Small intestine (tissue), 7 donors: Measurements from ENCODE around the gene PAH. TPM values are rescaled to one million over a fixed set of nuclear protein-coding genes. Genes with fewer than 3 reads are reported as not detected.

Source experiments
- DNase-seq, 2 donors: peaks; one replicate each; pipeline versions ENCODE4 v3.0.0 to v3.0.0-alpha.2; 2013
- FAIRE-seq: peaks from 2 replicates; lab custom pipeline; 2012; peaks lifted over from hg19 to GRCh38; lab: Jason Lieb, UNC
- H3K27ac ChIP-seq, 3 donors: one replicate each; pipeline ENCODE4 v1.5.1; 2013; ENCODE audit warnings: low read length in 2 of 3, mild to moderate bottlenecking in 2 of 3, control low read depth in 1 of 3, inconsistent platforms in 1 of 3, low read depth in 1 of 3, moderate library complexity in 1 of 3
- H3K27me3 ChIP-seq, 3 donors: one replicate each; pipeline ENCODE4 v1.6.1; 2013; ENCODE audit warnings: low read length in 3 of 3, inconsistent platforms in 1 of 3; ENCODE audit not compliant: control insufficient read depth in 3 of 3, insufficient read depth in 3 of 3
- H3K36me3 ChIP-seq, 3 donors: one replicate each; pipeline ENCODE4 v1.6.1; 2013; ENCODE audit warnings: low read length in 3 of 3, inconsistent platforms in 1 of 3, low read depth in 1 of 3, mild to moderate bottlenecking in 1 of 3, moderate library complexity in 1 of 3; ENCODE audit not compliant: control insufficient read depth in 3 of 3, insufficient read depth in 2 of 3
- H3K4me1 ChIP-seq, 3 donors: one replicate each; pipeline ENCODE4 v1.6.1; 2013; ENCODE audit warnings: low read length in 2 of 3, inconsistent platforms in 1 of 3, low read depth in 1 of 3, mild to moderate bottlenecking in 1 of 3, moderate library complexity in 1 of 3; ENCODE audit not compliant: control insufficient read depth in 3 of 3, insufficient read depth in 2 of 3
- H3K4me3 ChIP-seq, 3 donors: one replicate each; pipeline ENCODE4 v1.5.1; 2013; ENCODE audit warnings: low read length in 3 of 3, control low read depth in 1 of 3, inconsistent platforms in 1 of 3, low read depth in 1 of 3, mild to moderate bottlenecking in 1 of 3, moderate library complexity in 1 of 3
- H3K9me3 ChIP-seq, 2 donors: one replicate each; pipeline ENCODE4 v1.6.1; 2013; ENCODE audit warnings: low read depth in 1 of 2, low read length in 1 of 2; ENCODE audit not compliant: control insufficient read depth in 2 of 2, insufficient read depth in 1 of 2
- WGBS, 3 donors: extraction: QIAGEN DNeasy Blood & Tissue Kit; methylation state at CpG; one replicate each; pipeline ENCODE4 v1.1.7; 2013; 5-methylcytosine and 5-hydroxymethylcytosine counted together
- polyA plus RNA-seq, 4 donors: library from polyadenylated mRNA; stranded (reverse) in 3 of 4; unstranded in 1 of 4; fragments of 200-250 nt in 3 of 4; fragments of 120-200 nt in 1 of 4; gene quantifications; one replicate each; pipeline versions ENCODE4 v1.2.1 to v1.2.3, GENCODE V29; 2013
- donor health status: healthy with polysubstance abuse.
- donor health status: control.
- donor health status: control.
- donor health status: Bipolar disorder and iron deficiency.
- donor health status: healthy.

PAH gene
- polyA plus RNA-seq, 4 donors = 182 TPM; not detected in 3

DNA sequence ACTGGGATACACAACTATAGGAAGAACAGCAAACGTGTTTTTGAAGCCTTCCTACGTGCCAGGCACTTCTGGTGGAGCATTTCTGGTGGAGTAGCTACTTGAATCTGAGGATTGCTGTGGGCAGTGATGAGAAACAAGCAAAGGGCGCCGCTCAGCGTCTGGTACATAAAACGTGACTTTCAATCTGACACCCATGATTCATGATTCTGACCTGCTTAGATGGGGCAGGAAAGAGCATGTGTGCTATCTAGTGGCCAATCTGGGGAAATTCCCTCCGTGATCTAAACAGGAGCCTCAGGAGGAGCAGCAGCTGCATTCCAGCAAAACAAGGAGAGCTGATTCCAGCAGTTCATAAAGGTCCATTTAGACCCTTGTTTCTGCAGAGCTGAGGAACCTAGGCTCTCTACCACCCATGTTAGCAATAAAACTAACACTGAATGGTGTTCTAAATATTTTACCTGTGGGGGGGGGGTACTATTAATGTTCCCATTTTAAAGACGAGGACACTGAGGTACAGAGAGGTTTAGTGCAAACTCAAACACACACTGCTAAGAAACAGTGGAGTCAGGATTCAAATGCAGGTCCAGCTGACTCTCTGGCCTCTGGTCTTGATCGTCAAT is 37.8 kb downstream of the PAH start:
- H3K27me3 ChIP-seq = peaks cover 0 to 4% (median 0%) of the 10 kb centered on the region in 3 donors
- H3K9me3 ChIP-seq = no peaks in the 10 kb centered on the region
- no peak for FAIRE-seq

GRCh38 chr12:102876883-102877282 is 40.2 kb downstream of the PAH start:
- no peak overlapping the region for H3K27ac ChIP-seq
- 65 to 71% (median 66%) methylated on average over 6 of the region's 6 CpGs for WGBS, 3 donors
- H3K36me3 ChIP-seq = peaks cover 0 to 2% (median 0%) of the 10 kb centered on the region in 3 donors
- no peak overlapping the region for H3K4me3 ChIP-seq
- no peak for FAIRE-seq
- no peak for DNase-seq
- peaks cover 0 to 4% (median 0%) of the 10 kb centered on the region in 3 donors for H3K27me3 ChIP-seq
- no peaks in the 10 kb centered on the region for H3K4me1 ChIP-seq
- H3K9me3 ChIP-seq = no peaks in the 10 kb centered on the region

More for the DNA sequence above, 37.8 kb downstream of the PAH start:
- peak; percentile 2 to 26 for DNase-seq
- peaks cover 0 to 2% (median 0%) of the 10 kb centered on the region in 3 donors for H3K36me3 ChIP-seq
- WGBS, 3 donors = 14 to 22% (median 16%) methylated on average over 9 of the region's 9 CpGs
- no peak overlapping the region for H3K4me3 ChIP-seq
- peaks cover 0 to 8% (median 0%) of the 10 kb centered on the region in 3 donors for H3K4me1 ChIP-seq
- H3K27ac ChIP-seq = no peak overlapping the region

DNA sequence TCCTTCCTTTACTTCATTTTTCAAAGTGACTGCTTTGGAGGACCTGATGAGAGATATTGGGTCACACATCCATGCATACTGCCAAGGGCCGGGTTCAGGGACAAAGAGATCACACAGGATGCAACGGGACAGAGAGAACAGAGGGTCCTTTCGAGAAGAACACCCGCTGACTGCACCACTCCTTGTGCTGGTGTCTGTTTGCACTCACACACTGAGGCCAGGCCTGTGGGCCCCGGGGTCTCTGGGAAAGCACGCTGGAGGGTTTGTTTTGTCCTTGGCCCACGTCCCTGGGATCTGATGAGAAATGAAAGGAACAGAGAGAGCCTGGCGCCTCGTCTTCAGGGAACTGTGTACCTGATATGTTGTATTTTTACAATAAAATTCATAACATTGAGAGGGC is 42.2 kb downstream of the PAH start:
- peaks cover 0 to 2% (median 0%) of the 10 kb centered on the region in 3 donors for H3K36me3 ChIP-seq
- H3K27me3 ChIP-seq = no peaks in the 10 kb centered on the region
- H3K4me3 ChIP-seq = no peak overlapping the region
- H3K9me3 ChIP-seq = no peaks in the 10 kb centered on the region
- WGBS, 3 donors = 65 to 78% (median 74%) methylated on average over 9 of the region's 9 CpGs
- FAIRE-seq (no peak), DNase-seq (no peak)
- no peak overlapping the region for H3K27ac ChIP-seq
- no peaks in the 10 kb centered on the region for H3K4me1 ChIP-seq

DNA sequence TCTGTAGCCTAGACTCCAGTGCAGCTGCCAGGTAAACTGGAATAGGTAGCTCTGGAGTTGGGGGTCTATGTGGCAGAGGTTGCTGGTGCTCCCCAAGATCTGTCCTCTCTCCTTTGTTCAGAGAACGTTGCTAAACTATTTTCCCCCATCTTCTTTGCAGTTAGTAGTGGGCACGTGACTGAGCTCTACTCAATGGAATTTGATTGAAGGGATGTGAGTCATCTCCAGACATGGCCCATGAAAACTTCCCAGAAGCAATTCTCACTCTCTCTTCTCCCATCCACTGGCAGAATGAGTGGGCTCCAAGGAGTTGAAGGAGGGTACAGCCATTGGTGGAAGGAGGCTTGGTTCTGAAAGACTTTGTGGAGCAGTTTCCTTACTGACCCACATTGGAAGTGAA is 44.0 kb downstream of the PAH start:
- peaks cover 0 to 2% (median 0%) of the 10 kb centered on the region in 3 donors for H3K36me3 ChIP-seq

GRCh38 chr12:102871014-102871413 is 46.0 kb downstream of the PAH start:
- FAIRE-seq (no peak), DNase-seq (no peak)
- no peaks in the 10 kb centered on the region for H3K4me1 ChIP-seq
- no peaks in the 10 kb centered on the region for H3K9me3 ChIP-seq
- H3K4me3 ChIP-seq = no peak overlapping the region
- no peaks in the 10 kb centered on the region for H3K36me3 ChIP-seq
- H3K27me3 ChIP-seq = no peaks in the 10 kb centered on the region
- no peak overlapping the region for H3K27ac ChIP-seq
- 41 to 56% (median 41%) methylated on average over 2 of the region's 2 CpGs for WGBS, 3 donors

More for the DNA sequence above, 44.0 kb downstream of the PAH start:
- no peak for DNase-seq
- no peak overlapping the region for H3K27ac ChIP-seq
- no peak overlapping the region for H3K4me3 ChIP-seq
- 64 to 82% (median 72%) methylated on average over 2 of the region's 2 CpGs for WGBS, 3 donors
- no peaks in the 10 kb centered on the region for H3K4me1 ChIP-seq
- no peaks in the 10 kb centered on the region for H3K27me3 ChIP-seq
- H3K9me3 ChIP-seq = no peaks in the 10 kb centered on the region
- no peak for FAIRE-seq

- no peak overlapping the region for H3K27ac ChIP-seq
- DNase-seq = no peak
- no peak overlapping the region for H3K4me3 ChIP-seq
- no peaks in the 10 kb centered on the region for H3K36me3 ChIP-seq
- H3K4me1 ChIP-seq = no peaks in the 10 kb centered on the region
- WGBS, 3 donors = 31 to 49% (median 32%) methylated on average over 3 of the region's 3 CpGs
- H3K9me3 ChIP-seq = no peaks in the 10 kb centered on the region
- no peak for FAIRE-seq
- H3K27me3 ChIP-seq = no peaks in the 10 kb centered on the region
These were observed 47.5 kb downstream of the PAH start for GRCh38 chr12:102869571-102869970.

DNA sequence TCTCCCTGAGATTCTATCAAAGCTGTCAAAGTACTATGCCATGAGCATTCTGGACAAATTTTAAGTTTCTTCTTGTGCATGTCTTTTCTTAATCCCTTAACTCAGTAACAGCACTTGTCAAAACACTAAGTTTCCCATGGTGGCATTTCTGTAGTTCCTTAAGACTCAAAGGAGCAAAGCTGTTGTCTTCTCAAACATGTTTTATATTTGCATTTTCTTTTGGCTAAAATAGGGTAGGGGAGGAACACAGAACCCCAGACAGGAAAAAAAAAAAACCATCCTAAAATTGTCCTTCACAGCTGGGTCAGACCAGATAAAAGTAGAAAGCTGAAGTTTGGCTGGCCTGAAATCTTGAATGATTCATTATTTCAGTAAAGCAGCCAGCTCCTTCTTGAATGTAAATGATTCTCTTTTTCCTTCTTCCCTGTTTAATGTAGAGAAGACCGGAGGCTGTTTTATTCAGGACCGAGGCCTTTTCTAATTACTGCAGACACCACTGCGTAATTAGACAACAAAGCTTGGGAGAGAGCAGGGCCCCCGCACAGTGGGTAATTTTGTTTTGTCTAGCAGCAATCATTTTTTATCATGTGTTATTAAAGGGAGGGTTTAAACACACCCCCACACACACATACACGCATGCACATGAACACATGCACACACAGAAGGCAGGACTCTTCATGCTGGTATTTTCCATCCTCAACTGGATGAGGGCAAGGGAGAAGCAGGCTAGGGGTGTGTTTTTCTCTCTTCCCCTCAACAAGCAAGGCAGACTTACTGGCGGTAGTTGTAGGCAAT is 51.0 kb downstream of the PAH start:
- Histone ChIP-seq H3K27me3 (no peaks in the 10 kb centered on the region), H3K4me3 (no peak overlapping the region), H3K36me3 (no peaks in the 10 kb centered on the region), H3K9me3 (no peaks in the 10 kb centered on the region), H3K27ac (no peak overlapping the region), H3K4me1 (no peaks in the 10 kb centered on the region)
- 86 to 94% (median 90%) methylated on average over 6 of the region's 6 CpGs for WGBS, 3 donors
- no peak for DNase-seq
- no peak for FAIRE-seq

- DNase-seq = no peak
- Histone ChIP-seq H3K27ac (no peak overlapping the region), H3K36me3 (no peaks in the 10 kb centered on the region), H3K4me1 (no peaks in the 10 kb centered on the region), H3K4me3 (no peak overlapping the region), H3K27me3 (no peaks in the 10 kb centered on the region), H3K9me3 (no peaks in the 10 kb centered on the region)
- FAIRE-seq = no peak
- WGBS, 3 donors = 69 to 71% (median 70%) methylated on average over 2 of the region's 2 CpGs
These were observed 54.6 kb downstream of the PAH start for GRCh38 chr12:102862486-102862885.
